A549 (cell line): ENCODE results near the gene ADGRG1.

Experiments used
- CBX2 ChIP-seq: fragments of 200-600 bp; sonication (generic); IDR thresholded peaks from 2 replicates; pipeline ENCODE4 v1.6.1; 2016; ENCODE audit warnings: low read depth, mild to moderate bottlenecking, borderline replicate concordance
- CTCF ChIP-seq: fragments of >200 bp; sonication (Bioruptor Twin); formaldehyde crosslinking; IDR thresholded peaks from 3 replicates; pipeline ENCODE4 v1.5.1; 2016
- MYC ChIP-seq: IDR thresholded peaks from 2 replicates; pipeline ENCODE4 v1.6.1; 2012; ENCODE audit warnings: mild to moderate bottlenecking, inconsistent platforms, low read length, improper control_type of control experiment, borderline replicate concordance
- POLR2A ChIP-seq: IDR thresholded peaks from 2 replicates; pipeline ENCODE4 v1.6.1; 2012; ENCODE audit warnings: mild to moderate bottlenecking, low read length
- RAD21 ChIP-seq, 2 experiments: fragments of >200 bp in 1 of 2; sonication (Bioruptor Twin) in 1 of 2; formaldehyde crosslinking in 1 of 2; IDR thresholded peaks in 1 of 2; conservative IDR thresholded peaks in 1 of 2; 2 replicates in 1 of 2; 3 replicates in 1 of 2; pipeline ENCODE4 v1.6.1; 2012 to 2018; ENCODE audit warnings: inconsistent platforms in 1 of 2
- TP53 ChIP-seq: fragments of 250-450 bp; sonication (Bioruptor Pico); IDR thresholded peaks from 2 replicates; pipeline ENCODE4 v1.5.0; 2021; ENCODE audit warnings: mild to moderate bottlenecking, moderate library complexity

GRCh38 chr16:57585051-57585687, 43.3 kb upstream of the ADGRG1 start:
- no peak for TF ChIP-seq CTCF
- TF ChIP-seq RAD21 (conservative IDR thresholded peaks at IDR 0.05 in 1 of 2, IDR thresholded peaks at IDR 0.05 in 1 of 2), result no peak
- TF ChIP-seq MYC, result no peak
- no peak for TF ChIP-seq TP53 (CRISPR knock-in tag)
- no peak for TF ChIP-seq POLR2A
- no peak for TF ChIP-seq CBX2
